Skin epidermis (tissue), 12 donors: ENCODE measurements around the gene CALHM3.
A peak's percentile ranks its signal among the peaks of the same experiment; 100 is the strongest.

Experiments used
- H3K27ac ChIP-seq, 21 experiments: fragments of 200-600 bp; sonication (generic) in 11 of 21; one replicate each; pipeline ENCODE4 v1.5.0; 2020; ENCODE audit warnings: mild to moderate bottlenecking in 3 of 21, inconsistent platforms in 2 of 21, moderate library complexity in 2 of 21
- H3K4me3 ChIP-seq, 7 experiments: fragments of 200-600 bp; sonication (generic) in 2 of 7; one replicate each; pipeline ENCODE4 v1.5.0; 2020; ENCODE audit warnings: inconsistent platforms in 2 of 7, mild to moderate bottlenecking in 2 of 7, moderate library complexity in 1 of 7

CALHM3 gene

GRCh38 chr10:103478671-103479070 is 369 bp downstream of the CALHM3 start:
- Histone ChIP-seq H3K4me3 (no peak overlapping the region), H3K27ac (no peak overlapping the region)

- Histone ChIP-seq H3K27ac (no peak overlapping the region), H3K4me3 (no peak overlapping the region)
Observed at GRCh38 chr10:103476046-103476768, 2.8 kb downstream of the CALHM3 start.

- Histone ChIP-seq H3K27ac (no peak overlapping the region), H3K4me3 (no peak overlapping the region)
Observed at GRCh38 chr10:103475437-103475836, 3.6 kb downstream of the CALHM3 start.

GRCh38 chr10:103474077-103474476 is 5.0 kb downstream of the CALHM3 start:
- no peak overlapping the region for H3K27ac ChIP-seq
- no peak overlapping the region for H3K4me3 ChIP-seq

- Histone ChIP-seq H3K27ac (peak overlapping the region in 3 of 21 experiments; percentile 81 to 97 (median 88)), H3K4me3 (no peak overlapping the region)
Observed at GRCh38 chr10:103473261-103473671, 5.8 kb downstream of the CALHM3 start.

GRCh38 chr10:103472005-103472404 is 7.0 kb downstream of the CALHM3 start:
- no peak overlapping the region for H3K4me3 ChIP-seq
- H3K27ac ChIP-seq = peak overlapping the region in 17 of 21 experiments; percentile 37 to 97 (median 64)

GRCh38 chr10:103470761-103471653 is 8.0 kb downstream of the CALHM3 start:
- peak overlapping the region in 16 of 21 experiments; percentile 37 to 97 (median 67) for H3K27ac ChIP-seq

GRCh38 chr10:103469201-103469600 is 9.8 kb downstream of the CALHM3 start:
- no peak overlapping the region for H3K4me3 ChIP-seq

More at GRCh38 chr10:103470761-103471653, 8.0 kb downstream of the CALHM3 start:
- no peak overlapping the region for H3K4me3 ChIP-seq

GRCh38 chr10:103467406-103467805 is 11.6 kb downstream of the CALHM3 start:
- peak overlapping the region in 2 of 21 experiments; percentile 6 to 58 for H3K27ac ChIP-seq

More at GRCh38 chr10:103469201-103469600, 9.8 kb downstream of the CALHM3 start:
- H3K27ac ChIP-seq = peak overlapping the region in 1 of 21 experiments; percentile 97

GRCh38 chr10:103466734-103467133 is 12.3 kb downstream of the CALHM3 start:
- no peak overlapping the region for H3K4me3 ChIP-seq
- peak overlapping the region in 2 of 21 experiments; percentile 10 to 58 for H3K27ac ChIP-seq

More at GRCh38 chr10:103467406-103467805, 11.6 kb downstream of the CALHM3 start:
- no peak overlapping the region for H3K4me3 ChIP-seq

- Histone ChIP-seq H3K4me3 (no peak overlapping the region), H3K27ac (peak overlapping the region in 2 of 21 experiments; percentile 29 to 44)
Observed at GRCh38 chr10:103465411-103466179, 13.4 kb downstream of the CALHM3 start.

- Histone ChIP-seq H3K27ac (no peak overlapping the region), H3K4me3 (no peak overlapping the region)
Observed at GRCh38 chr10:103463499-103463898, 15.5 kb downstream of the CALHM3 start.

- H3K4me3 ChIP-seq = no peak overlapping the region
- H3K27ac ChIP-seq = no peak overlapping the region
Observed at GRCh38 chr10:103459615-103460014, 19.4 kb downstream of the CALHM3 start.

- no peak within 1 kb of the TSS for H3K4me3 ChIP-seq
- no peak within 1 kb of the TSS for H3K27ac ChIP-seq
Observed at GRCh38 chr10:103458720-103459119, 20.3 kb downstream of the CALHM3 start, which contains the start of gene CALHM1. CALHM1 (minus strand) TSS chr10:103458900; CDS start chr10:103458751, 149 bp downstream.

- no peak overlapping the region for H3K4me3 ChIP-seq
Observed at GRCh38 chr10:103457896-103458583, 21.0 kb downstream of the CALHM3 start.

GRCh38 chr10:103457176-103457712 is 21.8 kb downstream of the CALHM3 start:
- Histone ChIP-seq H3K27ac (no peak overlapping the region), H3K4me3 (no peak overlapping the region)

More at GRCh38 chr10:103457896-103458583, 21.0 kb downstream of the CALHM3 start:
- H3K27ac ChIP-seq = no peak overlapping the region

GRCh38 chr10:103456074-103456660 is 22.9 kb downstream of the CALHM3 start:
- H3K4me3 ChIP-seq = no peak overlapping the region
- H3K27ac ChIP-seq = no peak overlapping the region

- Histone ChIP-seq H3K27ac (no peak overlapping the region), H3K4me3 (no peak overlapping the region)
Observed at GRCh38 chr10:103455235-103455634, 23.8 kb downstream of the CALHM3 start.
